ENCODE data around the gene DDX24. TPM values are rescaled to one million over a fixed set of nuclear protein-coding genes. Genes with fewer than 3 reads are reported as not detected.
A peak's percentile ranks its signal among the peaks of the same experiment; 100 is the strongest.

Gene DDX24, protein sequence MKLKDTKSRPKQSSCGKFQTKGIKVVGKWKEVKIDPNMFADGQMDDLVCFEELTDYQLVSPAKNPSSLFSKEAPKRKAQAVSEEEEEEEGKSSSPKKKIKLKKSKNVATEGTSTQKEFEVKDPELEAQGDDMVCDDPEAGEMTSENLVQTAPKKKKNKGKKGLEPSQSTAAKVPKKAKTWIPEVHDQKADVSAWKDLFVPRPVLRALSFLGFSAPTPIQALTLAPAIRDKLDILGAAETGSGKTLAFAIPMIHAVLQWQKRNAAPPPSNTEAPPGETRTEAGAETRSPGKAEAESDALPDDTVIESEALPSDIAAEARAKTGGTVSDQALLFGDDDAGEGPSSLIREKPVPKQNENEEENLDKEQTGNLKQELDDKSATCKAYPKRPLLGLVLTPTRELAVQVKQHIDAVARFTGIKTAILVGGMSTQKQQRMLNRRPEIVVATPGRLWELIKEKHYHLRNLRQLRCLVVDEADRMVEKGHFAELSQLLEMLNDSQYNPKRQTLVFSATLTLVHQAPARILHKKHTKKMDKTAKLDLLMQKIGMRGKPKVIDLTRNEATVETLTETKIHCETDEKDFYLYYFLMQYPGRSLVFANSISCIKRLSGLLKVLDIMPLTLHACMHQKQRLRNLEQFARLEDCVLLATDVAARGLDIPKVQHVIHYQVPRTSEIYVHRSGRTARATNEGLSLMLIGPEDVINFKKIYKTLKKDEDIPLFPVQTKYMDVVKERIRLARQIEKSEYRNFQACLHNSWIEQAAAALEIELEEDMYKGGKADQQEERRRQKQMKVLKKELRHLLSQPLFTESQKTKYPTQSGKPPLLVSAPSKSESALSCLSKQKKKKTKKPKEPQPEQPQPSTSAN
- total RNA-seq (ENCODE audit: insufficient read depth, low replicate concordance): 82.1 TPM

GRCh38 chr14:94080621-94081385 is at the start of gene DDX24, which contains the start of gene IFI27L1:
Gene DDX24 (minus strand): TSS chr14:94081202. CDS start chr14:94079742, 1,460 bp downstream.
Gene IFI27L1 (plus strand): TSS chr14:94081310. CDS start chr14:94096938, 15,628 bp downstream.
- peak; percentile 97 for DNase-seq (ENCODE audit: low spot score)

GRCh38 chr14:94129758-94130414 is 48.9 kb upstream of the DDX24 start:
- DNase-seq (ENCODE audit: low spot score): peak; percentile 68

GRCh38 chr14:94129111-94129757 is 48.2 kb upstream of the DDX24 start, which contains the start of gene IFI27L2:
Gene IFI27L2 (minus strand): TSS chr14:94129604. CDS start chr14:94129564, 40 bp downstream.
- DNase-seq (ENCODE audit: low spot score): peak; percentile 89

DNA sequence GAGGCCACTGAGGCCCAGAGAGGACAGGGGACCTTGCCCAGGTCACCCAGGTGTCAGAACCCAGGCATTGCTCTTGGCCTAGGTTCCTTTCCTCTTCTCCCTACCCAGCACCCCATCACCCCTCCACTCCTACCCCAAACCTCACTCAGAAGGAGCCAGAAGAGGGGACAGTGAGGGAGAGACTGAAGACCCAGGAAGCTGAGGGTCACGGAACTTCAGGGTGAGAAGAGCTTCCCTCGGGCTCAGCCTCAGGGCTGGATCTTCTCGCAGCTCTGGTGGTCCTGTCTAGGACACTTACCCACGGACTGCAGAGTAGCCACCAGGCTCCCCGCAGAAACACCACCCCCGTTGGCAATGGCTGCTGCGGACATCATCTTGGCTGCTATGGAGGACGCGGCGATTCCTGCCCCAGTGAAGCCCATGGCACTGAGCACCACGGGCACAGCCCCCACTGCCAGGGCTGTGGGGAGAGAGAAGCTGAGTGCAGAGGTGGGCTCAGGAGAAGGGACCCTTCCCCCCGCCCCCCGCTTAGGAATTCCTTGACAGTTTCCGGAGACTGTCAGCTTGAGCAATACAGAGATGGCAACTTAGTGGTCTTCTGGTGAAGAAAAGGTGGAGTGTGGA is 47.3 kb upstream of the DDX24 start:
- DNase-seq (ENCODE audit: low spot score): no peak

DNA sequence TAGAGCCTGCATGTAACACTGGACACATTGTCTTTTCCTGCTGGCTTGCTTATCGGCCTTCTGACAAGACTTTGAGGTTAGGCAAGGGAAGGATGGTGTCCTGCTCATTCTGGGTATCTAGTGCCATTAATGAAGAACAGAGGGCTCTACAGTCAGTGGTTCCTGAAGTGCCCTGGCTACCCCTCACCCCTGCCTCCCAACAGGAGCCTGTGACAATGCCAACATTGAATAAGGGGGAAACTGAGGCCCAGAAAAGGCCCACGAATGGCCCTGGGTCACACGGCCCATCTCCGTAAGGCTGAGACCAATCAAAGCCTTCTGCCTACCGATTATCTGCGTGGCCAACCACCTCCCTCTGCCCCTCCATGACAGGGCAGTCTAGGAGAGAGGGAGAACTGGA is 46.3 kb upstream of the DDX24 start:
- DNase-seq (ENCODE audit: low spot score): no peak

GRCh38 chr14:94126800-94127199 is 45.8 kb upstream of the DDX24 start:
- DNase-seq (ENCODE audit: low spot score): no peak

DNA sequence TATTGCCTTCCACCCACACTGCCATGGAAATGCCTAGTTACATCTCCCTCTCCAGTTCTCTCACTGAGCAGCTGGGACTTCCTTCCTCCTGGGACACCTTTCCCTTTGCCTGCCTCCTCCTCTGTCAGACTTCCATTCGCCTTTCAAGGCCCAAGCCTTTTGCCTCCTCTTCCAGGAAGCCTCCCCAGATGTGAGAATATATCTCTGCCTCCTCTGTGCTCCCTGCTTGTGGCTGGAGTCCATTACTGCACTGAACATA is 45.3 kb upstream of the DDX24 start:
- no peak for DNase-seq (ENCODE audit: low spot score)

GRCh38 chr14:94125659-94126418 is 44.8 kb upstream of the DDX24 start:
- no peak for DNase-seq (ENCODE audit: low spot score)

- no peak for DNase-seq (ENCODE audit: low spot score)
Measured at GRCh38 chr14:94124582-94125377, 43.8 kb upstream of the DDX24 start.

DNA sequence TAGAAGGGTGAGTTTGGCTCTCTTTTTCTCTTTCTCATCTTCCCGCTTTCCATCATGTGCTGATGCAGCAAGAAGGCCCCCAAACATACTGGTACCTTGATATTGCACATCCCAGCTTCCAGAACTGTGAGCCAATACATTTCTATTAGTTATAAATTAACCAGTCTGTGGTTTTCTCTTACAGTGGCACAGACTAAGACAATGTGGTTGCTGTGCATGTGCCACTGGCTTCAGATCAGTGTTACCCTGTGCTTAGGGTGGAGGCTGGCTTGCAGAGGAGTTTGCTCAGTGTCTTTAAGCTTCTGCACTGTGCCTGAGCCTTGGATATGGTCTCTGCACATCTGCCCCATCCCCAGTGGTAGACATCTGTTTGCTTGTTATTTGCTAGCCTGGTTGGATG is 42.9 kb upstream of the DDX24 start:
- DNase-seq (ENCODE audit: low spot score): no peak

GRCh38 chr14:94123296-94123695 is 42.3 kb upstream of the DDX24 start:
- DNase-seq (ENCODE audit: low spot score): no peak

DNA sequence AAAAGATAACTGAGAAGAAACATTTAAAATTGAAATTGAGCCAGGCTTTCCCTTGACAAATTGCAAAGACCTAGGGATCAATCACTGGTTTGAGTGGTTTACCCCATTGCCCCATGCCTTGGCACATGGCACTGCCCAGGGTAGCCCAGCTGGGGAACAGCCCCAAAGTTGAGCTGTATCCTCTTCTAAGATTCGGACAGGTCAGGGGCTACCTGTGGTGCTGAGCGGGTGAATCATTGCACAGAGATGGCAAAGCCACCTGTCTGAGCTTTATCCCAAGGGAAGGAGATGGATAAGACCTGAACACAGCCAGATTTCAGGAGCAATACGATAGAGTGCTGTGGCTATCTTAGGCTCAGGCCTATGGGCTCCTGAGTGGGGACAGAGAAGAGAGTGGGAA is 41.4 kb upstream of the DDX24 start:
- no peak for DNase-seq (ENCODE audit: low spot score)

- DNase-seq (ENCODE audit: low spot score): no peak
Measured at GRCh38 chr14:94121485-94121884, 40.5 kb upstream of the DDX24 start.

GRCh38 chr14:94120667-94121340 is 39.8 kb upstream of the DDX24 start:
- no peak for DNase-seq (ENCODE audit: low spot score)

DNA sequence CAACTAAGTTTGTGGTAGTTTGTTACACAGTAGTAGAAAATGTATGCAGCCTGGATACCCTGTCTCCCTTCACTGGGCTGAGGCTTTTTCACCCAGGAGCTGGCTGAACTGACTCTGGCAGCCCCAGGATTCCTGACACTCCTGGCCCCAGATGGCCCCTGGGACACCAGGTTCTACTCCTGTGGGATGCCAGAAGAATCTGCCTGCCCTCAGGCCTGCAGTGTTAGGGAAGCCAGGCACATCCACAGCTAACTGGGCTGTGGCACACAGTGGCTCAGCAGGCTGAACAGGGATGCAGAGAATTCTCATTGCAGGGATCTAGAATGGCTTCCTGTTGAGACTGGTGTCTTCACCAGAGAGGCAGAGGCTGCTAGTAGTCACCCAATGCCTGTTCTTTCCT is 38.1 kb upstream of the DDX24 start:
- no peak for DNase-seq (ENCODE audit: low spot score)

DNA sequence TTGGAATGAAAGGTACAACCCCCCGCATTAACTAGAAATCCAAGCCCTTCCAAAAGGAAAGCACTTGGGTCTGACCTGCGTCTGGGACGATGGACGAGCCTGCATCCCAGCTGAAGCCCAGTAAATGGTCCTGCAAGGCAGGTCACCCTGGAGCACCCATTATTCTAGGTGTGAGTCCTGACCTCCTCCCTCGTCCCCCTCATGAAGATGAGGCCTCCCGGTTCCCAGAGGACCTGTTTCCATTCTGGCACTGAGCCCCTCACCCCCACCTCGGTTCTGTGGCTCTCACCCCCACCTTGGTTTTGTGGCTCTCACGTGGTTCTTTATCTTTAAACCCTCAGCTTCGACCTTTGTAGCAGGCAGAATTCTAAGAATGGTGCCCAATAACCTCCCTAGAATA is 36.9 kb upstream of the DDX24 start:
- DNase-seq (ENCODE audit: low spot score): no peak

DNA sequence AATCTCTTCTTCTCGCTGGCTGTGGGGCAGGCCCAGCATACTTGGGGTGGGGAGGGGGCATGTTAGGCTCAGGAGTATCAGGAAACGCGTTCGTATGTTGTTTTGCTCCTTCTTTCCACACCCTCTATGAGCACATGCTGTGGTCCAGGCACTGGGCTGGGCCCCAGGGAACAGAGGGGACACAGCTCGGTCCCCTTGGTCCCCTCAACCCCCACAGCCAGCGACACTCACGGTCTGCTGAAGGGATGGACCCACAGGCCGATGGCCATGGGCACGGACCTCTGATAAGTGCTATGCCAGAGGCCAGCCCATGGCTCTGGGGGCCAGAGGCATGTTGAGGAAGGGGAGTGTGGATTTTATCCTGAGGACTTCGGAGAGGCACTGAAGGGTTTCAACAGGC is 35.7 kb upstream of the DDX24 start:
- DNase-seq (ENCODE audit: low spot score): no peak

GRCh38 chr14:94115631-94116030 is 34.6 kb upstream of the DDX24 start:
- no peak for DNase-seq (ENCODE audit: low spot score)
